NCI-H2081 (cell line): ENCODE results near the gene ACVR1B.

Experiments
- DNase-seq, 2 experiments: peaks; one replicate each; lab custom pipeline; 2025; lab: John Stamatoyannopoulos, UW

The ACVR1B gene

GRCh38 chr12:51942501-51943000 lies 8.9 kb upstream of the ACVR1B start:
- no peak for DNase-seq

GRCh38 chr12:51943346-51943745 lies 8.2 kb upstream of the ACVR1B start:
- DNase-seq = no peak

GRCh38 chr12:51944608-51945233 lies 6.8 kb upstream of the ACVR1B start:
- no peak for DNase-seq

GRCh38 chr12:51947246-51947996 lies 4.1 kb upstream of the ACVR1B start:
- DNase-seq = no peak

GRCh38 chr12:51948066-51948465 lies 3.4 kb upstream of the ACVR1B start:
- no peak for DNase-seq

GRCh38 chr12:51949342-51950030 lies 2.0 kb upstream of the ACVR1B start:
- DNase-seq = no peak

GRCh38 chr12:51950682-51951198 lies 759 bp upstream of the ACVR1B start:
- DNase-seq = no peak

- peak in 1 of 2 experiments; percentile 43 for DNase-seq
Observed at GRCh38 chr12:51951843-51952722, 584 bp downstream of the ACVR1B start.

GRCh38 chr12:51953089-51953488 lies 1.6 kb downstream of the ACVR1B start:
- DNase-seq = peak in 1 of 2 experiments; percentile 43

- no peak for DNase-seq
Observed at GRCh38 chr12:51953864-51954263, 2.4 kb downstream of the ACVR1B start.

GRCh38 chr12:51954561-51955361 lies 3.3 kb downstream of the ACVR1B start:
- DNase-seq = peak in 1 of 2 experiments; percentile 11

GRCh38 chr12:51955702-51956101 lies 4.2 kb downstream of the ACVR1B start:
- DNase-seq = no peak

GRCh38 chr12:51958542-51958941 lies 7.0 kb downstream of the ACVR1B start:
- no peak for DNase-seq

- no peak for DNase-seq
Observed at GRCh38 chr12:51959211-51959610, 7.7 kb downstream of the ACVR1B start.

- DNase-seq = no peak
Observed at GRCh38 chr12:51959921-51960320, 8.4 kb downstream of the ACVR1B start.

- DNase-seq = no peak
Observed at GRCh38 chr12:51960488-51960887, 9.0 kb downstream of the ACVR1B start.

GRCh38 chr12:51960890-51961289 lies 9.4 kb downstream of the ACVR1B start:
- no peak for DNase-seq

- DNase-seq = no peak
Observed at GRCh38 chr12:51961834-51962233, 10.3 kb downstream of the ACVR1B start.

- DNase-seq = no peak
Observed at GRCh38 chr12:51962737-51963136, 11.2 kb downstream of the ACVR1B start.

GRCh38 chr12:51963477-51963876 lies 12.0 kb downstream of the ACVR1B start:
- DNase-seq = no peak

GRCh38 chr12:51969643-51970042 lies 18.1 kb downstream of the ACVR1B start:
- no peak for DNase-seq
